Inflammatory macrophage treated with lipopolysaccharide for 4 hours (primary cell): ENCODE results near the gene PROCR.
"Not testable (repeated sequence)": the region's sequence is repeated elsewhere in the genome, so short reads cannot be mapped to it uniquely, and the experiment has no call there.

Source experiments
- DNase-seq: peaks from one replicate; pipeline ENCODE4 v3.0.0-alpha.2; 2020

The PROCR gene

DNA sequence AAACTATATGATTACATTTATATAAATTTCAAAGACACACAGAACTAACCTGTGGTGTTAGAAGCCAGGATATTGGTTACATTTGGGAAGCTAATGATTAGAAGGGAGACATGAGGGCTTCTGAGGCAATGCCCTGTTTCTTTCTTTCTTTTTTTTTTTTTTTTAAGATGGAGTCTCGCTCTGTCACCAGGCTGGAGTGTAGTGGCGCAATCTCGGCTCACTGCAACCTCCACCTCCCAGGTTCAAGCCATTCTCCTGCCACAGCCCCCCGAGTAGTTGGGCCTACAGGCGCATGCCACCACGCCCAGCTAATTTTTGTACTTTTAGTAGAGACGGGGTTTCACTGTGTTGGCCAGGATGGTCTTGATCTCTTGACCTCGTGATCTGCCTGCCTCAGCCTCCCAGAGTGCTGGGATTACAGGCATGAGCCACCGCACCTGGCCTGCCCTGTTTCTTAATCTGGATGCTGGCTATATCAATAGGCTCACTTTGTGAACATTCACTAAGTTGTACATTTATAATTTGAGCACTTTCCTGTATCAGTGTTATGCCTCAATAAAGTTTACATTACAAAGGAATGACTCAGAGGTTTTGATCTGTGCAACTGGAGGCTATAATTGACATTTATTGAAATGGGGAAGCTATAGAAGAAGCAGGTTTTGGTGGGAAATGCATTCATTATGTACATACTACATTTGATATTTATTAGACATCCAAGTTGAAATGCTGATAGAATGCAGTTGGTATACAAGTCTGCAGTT is 21.3 kb downstream of the PROCR start:
- DNase-seq = not testable (repeated sequence)

DNA sequence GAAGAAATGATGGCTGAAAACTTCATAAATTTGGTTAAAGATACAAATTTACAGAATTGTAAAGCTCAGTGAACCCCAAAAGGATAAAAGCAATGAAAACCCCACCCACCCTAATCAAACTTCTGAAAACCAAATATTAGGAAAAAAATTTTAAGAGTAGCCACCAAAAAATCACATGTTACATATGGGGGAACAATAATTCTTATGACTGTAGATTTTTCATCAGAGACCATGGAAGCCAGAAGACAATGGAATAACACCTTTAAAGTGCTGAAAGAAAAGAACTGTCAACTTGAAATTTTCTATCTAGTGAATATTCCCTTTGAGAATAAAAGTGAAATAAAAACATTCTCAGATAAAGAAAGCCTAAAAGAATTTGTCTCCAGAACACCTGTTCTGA is 24.4 kb downstream of the PROCR start:
- DNase-seq = no peak

DNA sequence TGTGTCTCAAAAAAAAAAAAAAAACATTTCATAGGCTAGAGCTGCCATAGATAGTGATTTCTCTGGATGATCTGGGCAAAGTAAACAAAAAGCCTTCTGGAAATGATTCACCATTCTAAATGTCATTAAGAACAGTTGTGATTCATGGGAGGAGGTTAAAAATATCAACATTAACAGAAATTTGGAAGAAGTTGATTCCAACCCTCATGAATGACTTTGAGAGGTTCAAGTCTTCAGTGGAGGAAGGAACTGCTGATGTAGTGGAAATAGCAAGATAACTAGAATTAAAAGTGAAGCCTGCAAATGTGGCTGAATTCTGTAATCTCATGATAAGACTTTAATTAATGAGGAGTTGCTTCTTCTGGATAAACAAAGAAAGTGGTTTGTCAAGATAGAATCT is 27.9 kb downstream of the PROCR start:
- DNase-seq = peak; percentile 27

DNA sequence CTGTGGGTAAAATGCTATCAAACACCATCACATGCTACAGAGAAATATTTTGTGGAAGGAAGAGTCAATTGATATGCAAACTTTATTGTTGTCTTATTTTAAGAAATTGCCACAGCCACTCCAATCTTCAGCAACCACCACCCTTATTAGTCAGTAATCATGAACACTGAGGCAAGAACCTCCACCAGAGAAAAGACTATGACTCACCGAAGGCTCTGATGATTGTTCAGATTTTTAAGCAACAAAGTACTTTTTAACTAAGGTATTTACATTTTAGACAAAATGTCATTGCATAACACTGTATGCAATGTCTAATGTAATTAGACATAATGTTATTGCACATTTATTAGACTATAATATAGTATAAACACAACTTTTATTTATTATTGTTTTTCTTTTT is 28.4 kb downstream of the PROCR start:
- DNase-seq = peak; percentile 89

DNA sequence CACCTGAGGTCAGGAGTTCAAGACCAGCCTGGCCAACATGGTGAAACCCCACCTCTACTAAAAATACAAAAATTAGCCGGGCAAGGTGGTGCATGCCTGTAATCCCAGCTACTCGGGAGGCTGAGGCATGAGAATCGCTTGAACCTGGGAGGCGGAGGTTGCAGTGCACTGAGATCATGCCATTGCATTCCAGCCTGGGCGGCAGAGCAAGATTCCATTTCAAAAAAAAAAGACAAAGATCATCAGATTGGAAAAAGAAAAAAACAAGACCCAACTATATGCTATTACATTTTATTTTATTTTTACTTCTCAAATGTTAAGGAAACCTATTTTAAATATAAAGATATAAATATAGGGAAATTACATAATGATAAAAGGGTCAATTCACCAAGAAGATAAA is 29.6 kb downstream of the PROCR start:
- not testable (repeated sequence) for DNase-seq

DNA sequence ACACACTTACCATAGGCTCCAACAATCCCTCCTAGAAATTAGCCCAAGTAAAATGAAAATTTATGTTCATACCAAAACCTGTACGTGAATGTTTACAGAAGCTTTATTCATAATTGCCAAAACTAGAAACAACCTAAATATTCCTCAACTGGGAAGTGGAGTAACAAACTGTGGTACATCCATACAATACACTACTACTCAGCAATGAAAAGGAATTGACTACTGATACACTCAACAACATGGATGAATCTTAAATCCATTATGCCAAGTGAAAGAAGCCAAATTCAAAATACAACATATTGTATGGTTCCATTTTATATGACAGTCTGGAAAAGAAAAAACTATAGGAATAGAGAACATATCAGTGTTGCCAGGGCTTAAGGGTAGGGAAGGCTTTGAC is 34.9 kb downstream of the PROCR start:
- no peak for DNase-seq

DNA sequence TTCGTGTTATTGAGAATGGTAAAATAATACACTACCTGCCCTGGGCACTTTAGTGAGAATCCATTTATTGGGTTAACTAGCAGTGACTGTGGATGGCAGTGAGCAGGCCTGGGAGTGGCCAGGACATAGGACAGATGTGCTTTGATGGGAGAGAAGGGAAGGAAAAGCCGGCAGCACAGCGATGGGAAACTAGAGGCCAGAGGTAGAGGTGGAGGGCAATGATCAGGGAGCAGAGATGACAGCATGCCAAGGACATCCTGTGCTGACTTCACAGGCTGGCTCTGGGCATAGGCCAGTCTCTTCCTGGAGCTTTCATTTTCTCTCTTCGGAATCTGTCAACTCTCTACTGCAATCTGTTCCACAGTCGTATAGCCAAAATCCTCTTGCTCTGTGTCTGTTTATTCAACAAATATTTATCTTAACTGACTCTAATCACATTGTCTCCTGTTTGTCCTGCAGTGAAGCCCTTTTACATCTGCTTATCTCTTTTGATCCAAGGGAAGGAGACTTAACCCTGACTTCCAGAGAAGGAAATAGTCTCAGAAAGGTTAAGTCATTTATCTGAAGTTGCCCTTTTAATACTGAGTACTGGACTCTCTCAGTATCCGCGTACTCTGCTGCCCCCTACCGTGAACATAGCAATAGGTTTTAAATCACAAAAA is 36.2 kb downstream of the PROCR start:
- peak; percentile 76 for DNase-seq

DNA sequence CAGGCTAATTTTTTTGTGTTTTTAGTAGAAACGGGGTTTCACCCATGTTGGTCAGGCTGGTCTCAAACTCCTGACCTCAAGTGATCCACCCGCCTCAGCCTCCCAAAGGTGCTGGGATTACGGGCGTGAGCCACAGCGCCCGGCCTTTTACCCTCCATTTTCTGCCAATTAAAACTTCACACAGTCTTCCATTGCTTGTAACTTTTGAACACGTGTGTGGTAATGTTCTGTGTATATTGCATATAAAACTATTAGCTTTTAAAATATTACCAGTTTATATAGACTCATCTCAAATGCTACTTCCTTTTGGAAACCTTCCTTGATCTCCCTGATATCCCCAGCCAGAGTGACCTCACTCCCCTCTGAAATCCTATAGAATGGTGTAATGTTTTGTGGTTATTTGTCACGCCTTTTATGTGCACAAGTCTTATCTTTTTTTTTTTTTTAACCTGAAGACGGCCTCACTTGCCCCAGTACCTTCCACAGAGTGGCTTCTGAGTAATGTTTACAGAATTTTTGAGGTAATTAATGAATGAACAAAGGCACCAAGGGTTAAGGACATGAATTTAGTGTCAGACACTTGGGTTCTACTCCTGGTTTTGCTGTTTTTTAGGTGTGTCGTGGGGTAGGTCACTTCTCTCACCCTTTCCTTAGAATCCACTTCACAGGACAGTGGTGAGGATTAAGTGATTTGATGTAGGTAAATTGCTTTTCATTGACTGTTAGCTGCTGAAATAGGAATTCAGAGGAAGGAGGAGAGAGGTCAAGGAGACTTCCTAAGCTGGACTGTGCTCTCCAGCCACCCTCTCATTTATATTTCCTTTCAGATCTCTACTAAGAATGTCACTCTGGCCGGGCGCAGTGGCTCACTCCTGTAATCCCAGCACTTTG is 43.4 kb downstream of the PROCR start:
- DNase-seq = peak; percentile 49

DNA sequence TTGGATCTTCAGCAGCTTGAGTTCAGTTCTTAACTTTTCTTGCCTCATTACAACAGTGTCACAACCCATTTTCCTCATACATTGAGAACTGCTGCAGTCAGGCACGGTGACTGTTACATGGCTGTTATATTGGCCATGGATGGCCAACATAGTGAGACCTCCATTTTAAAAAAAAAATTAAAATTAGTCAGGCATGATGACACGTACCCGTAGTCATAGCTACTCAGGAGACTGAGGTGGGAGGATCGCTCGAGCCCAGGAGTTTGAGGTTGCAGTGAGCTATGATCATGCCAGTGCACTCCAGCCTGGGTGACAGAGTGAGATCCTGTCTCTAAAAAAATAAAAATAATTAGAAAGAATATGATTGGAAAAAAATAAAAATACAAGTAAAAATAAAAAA is 44.7 kb downstream of the PROCR start:
- no peak for DNase-seq

DNA sequence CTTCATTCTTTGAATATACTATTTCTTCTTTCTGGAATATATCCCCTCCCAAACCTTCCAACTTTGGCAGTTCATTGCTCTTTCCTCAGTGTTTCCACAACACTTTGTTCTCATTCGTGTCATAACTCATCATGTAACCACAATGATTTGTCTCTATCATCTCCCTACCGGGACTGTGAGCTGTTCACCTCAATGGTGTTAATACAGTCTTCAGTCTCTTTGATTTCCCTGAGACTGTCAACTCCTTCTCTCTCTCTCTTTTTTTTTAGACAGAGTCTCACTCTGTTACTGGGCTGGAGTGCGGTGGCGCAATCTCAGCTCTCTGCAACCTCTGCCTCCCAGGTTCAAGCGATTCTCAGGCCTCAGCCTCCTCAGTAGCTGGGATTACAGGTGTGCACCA is 52.1 kb downstream of the PROCR start:
- no peak for DNase-seq

DNA sequence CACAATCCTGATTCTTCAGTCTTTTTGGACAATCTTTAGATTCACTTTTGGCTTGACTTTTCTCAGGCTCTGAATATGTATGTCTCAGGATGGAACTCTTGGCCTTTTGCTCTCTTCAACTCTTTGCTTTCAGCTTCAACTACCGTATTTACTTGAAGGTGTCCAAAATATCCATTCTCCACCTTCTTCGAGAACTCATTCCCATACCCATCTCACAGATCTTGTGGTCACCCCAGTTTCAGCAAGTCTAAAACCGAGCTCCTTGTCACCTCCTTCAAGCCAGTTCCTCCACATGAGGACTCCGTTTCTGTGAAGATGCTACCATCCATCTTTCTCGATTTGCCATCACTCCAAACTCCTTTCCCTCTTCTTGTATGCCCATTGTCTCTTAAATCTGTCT is 52.7 kb downstream of the PROCR start:
- DNase-seq = no peak

DNA sequence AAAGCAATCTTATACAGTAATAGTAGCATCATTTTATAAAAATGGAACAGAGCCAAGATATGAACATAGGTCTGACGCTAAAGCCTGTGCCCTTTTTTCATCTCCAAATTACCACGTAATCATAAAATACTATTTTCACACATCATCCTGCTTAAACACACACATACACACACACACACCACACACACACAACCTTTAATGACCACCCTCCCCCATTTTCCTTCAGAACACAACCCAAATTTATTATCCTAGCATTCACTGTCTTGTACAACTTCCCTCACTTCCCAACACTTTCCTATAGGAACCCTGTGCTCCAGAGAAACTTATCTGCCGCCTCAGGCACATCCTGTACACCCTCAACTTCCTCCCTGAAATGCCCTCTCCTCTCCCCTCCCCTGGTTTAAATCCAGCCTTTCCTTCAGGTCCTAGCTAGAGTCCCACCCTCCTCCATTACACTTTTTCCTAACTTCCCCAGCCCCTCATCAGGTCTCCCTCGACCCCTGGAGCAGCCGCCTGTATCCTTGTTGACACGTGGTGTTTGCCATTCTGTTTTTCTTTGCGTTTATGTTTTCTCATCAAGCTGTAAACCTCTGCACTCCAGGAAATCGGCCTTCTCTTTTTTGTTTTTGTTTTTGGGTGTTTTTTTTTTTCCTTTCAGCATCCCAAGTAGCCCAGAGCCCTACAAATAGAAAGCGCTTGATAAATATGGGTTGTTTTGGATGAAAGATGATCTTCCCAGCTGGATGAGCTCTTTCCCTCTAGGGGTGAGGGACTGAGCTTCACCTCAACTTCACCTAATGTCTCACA is 53.6 kb downstream of the PROCR start:
- DNase-seq = no peak

DNA sequence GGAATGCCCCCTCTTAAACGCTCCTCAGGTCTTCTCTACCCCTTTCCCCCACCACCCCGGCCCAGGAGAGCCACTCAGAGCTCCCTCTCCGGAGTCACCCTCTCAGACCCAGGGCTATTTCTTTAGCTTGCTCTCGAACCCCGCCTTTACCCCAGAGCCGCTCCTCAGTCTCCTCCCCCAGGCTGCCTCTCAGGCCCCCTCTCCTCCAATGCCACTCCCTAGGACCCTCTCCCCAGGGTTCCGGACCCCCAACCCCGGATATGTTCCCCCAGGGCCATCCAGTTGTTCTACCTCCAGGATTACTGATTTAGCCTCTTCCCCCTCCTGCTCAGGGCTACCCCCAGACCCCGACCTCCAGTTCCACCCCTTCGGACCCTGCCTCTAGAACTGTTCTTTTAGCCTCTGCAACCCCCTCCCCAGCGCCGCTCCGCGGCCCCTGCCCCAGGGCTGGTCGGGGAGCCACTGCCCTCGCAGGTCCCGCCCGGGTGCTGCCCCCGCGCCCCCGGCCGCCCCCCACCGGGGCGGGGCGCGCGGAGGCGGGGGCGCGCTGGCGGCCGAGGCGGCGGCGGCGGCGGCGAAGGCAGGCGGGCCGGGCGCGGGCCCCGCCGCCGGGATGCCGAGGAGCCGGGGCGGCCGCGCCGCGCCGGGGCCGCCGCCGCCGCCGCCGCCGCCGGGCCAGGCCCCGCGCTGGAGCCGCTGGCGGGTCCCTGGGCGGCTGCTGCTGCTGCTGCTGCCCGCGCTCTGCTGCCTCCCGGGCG is 54.4 kb downstream of the PROCR start, which contains the start of gene MMP24:
Gene MMP24 (plus strand): TSS at position 565 of the 758 bp plus-strand sequence. CDS start 49 bp downstream, at position 614.
- DNase-seq = no peak
